ENCODE measurements around the gene DNHD1. TPM values are rescaled to one million over a fixed set of nuclear protein-coding genes. Genes with fewer than 3 reads are reported as not detected.

Gene DNHD1, protein sequence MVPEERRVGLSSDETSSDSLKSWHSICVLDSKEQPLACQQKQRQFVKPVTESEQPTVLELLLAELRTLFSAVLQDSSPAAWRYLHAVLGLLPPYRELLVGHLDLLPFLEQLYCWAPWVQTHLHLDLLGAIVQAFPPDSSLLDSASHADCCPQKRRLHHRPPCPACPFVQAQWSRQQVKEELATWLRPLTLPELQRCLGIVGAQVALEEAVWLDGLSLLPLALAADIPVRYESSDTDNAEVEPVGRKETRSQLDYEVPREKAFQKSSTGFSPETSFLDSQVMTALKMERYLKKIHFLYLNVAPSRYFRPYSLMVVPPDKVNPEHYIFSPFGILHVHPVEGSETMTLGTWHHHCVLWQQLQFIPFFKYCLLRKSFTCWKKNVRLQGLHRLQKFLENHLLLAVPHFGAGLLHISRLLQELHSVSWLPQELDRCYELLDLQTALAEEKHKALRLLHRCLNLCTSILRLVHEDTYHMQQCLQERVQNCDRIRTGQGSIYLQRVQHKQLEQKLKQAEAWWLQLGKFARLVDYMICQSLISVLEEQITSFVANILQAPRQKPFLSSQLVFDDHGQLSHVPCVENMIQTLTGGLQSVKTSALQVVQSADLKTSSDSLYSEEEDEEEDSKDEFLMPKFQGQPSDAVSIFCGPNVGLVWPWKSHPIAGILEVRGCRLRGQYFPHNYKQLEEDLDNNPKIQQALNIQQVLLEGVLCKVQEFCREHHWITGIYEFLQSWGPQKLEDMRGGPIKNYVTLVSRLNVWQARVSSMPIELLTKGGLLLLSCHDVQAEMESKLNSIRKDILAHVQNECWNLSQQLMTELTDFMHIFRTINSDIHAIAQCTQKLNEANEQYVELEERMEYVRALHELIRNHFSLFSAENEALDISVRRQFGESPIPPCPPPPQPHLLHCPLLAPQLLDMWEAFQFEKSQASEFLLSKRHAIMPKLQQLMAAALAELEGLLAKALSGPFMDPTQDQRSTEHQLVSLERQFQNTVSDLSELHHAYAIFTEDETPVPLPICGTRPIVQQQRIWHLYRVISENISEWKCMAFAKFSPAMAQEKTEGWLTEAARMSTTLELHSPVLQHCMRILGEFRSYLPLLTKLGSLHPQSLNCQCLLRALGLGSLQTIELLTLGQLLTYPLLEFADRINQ (N-terminal part only)
- total RNA-seq (10 to 100 TPM; 62.4 to 62.8 TPM), polyA plus RNA-seq (1 to 10 TPM; 1.0 to 1.9 (median 1.1) TPM), total RNA-seq (41.6 to 197 (median 122) reads per million in 6 experiments)

DNA sequence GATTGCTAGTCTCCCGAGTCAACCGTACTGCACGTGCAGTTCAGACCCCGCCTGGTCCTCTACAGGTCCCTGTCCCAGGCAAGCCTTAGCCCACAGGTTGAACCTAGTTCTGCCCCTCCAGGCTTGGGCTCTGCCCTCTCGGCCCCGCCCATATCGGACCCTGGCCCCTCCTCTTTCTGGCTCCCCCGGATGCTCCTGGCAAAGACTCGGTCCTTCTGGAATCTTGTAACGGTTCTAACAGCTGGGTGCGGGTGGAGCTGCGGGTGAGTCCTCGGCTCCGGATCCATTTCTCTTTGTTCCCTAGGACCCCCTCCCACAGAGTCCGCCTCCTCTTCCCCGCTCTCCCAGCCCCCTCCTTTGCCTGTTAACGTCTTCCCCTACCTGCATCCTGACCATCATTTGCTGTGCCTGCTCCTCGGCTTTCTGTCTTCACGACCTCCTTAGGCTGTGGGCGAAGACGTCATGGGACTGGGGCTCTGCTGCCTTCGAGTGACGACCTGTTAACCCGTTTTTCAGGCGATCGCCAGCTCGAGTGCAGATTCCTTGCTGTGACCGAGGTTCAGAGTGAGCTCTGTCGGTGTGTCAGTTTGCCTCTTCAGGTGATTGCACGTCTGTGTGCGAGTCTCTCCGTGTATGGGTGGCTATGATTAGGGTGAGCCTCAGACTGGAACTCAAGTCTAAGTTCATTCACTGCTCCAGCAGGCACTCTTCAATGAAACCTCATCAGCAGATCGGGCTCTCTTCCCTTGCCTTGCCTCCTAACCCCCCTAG, at the start of gene DNHD1:
Gene DNHD1, plus strand, starts transcription at position 212 of the 771 bp plus-strand sequence. CDS start 936 bp downstream, outside the sequence.
- Mint-ChIP-seq H3K27me3 (peaks cover 0 to 1% (median 0%) of the 10 kb centered on the region in 5 donors), H3K4me1 (peaks cover 5 to 41% (median 24%) of the 10 kb centered on the region in 4 donors), H3K36me3 (peaks cover 0 to 71% (median 0%) of the 10 kb centered on the region in 3 donors), H3K27ac (peak within 1 kb of the TSS in 3 of 10 donors; percentile 28 to 87 (median 43)), H3K4me3 (no peak within 1 kb of the TSS), H3K9me3 (no peaks in the 10 kb centered on the region)
- POLR2A ChIA-PET = no interaction called here
- ATAC-seq (no peak), DNase-seq (no peak)

DNA sequence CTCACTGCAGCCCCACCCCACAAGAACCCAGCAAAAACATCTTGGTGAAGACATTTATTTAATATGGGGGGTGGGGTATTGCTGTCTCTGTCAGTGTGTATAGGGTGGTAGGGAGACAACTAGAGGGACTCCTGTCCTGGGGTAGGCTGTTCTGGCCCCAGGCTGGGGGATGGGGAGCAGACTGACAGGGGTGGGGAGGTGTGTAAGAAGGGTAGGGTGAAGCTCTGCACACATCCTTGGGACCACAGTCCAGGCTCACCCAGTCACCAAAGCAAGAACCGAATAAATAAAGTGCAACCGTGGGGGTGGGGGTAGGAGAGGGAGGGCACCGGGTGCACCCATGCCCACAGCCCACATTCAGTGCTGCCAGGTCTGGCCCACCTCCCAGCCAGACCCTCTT, 48.5 kb upstream of the DNHD1 start:
- Mint-ChIP-seq H3K9me3 (no peaks in the 10 kb centered on the region), H3K36me3 (peaks cover 0 to 6% (median 0%) of the 10 kb centered on the region in 3 donors)
- POLR2A ChIA-PET = no interaction called here

DNA sequence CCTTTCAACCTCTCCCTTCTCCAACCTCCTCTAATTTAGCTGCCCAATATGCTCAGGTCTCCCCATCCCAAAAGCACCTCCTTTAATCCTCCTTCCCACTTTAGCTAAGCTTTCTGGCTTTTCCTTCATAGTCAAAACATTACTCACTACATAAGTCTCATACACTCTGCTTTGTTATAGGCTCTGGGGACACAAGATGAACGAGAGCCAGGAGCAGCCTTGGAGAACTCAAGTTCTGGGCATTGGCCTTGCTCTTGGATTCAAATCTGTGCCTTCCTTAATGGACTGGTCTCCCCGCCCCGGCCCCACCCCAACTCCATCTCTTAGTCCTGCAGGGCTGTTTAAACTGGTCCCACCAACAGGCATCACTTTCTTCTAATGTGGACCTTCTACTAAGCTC, 44.9 kb upstream of the DNHD1 start:
- no peak for ATAC-seq
- POLR2A ChIA-PET = no interaction called here
- Mint-ChIP-seq H3K27ac (no peak overlapping the region), H3K4me3 (no peak overlapping the region), H3K4me1 (no peaks in the 10 kb centered on the region), H3K36me3 (peaks cover 0 to 28% (median 0%) of the 10 kb centered on the region in 3 donors), H3K9me3 (no peaks in the 10 kb centered on the region), H3K27me3 (no peaks in the 10 kb centered on the region)
- no peak for DNase-seq

More for the DNA sequence above, 48.5 kb upstream of the DNHD1 start:
- no peak overlapping the region for H3K4me3 Mint-ChIP-seq
- DNase-seq (no peak), ATAC-seq (no peak)
- H3K4me1 Mint-ChIP-seq = no peaks in the 10 kb centered on the region
- no peaks in the 10 kb centered on the region for H3K27me3 Mint-ChIP-seq
- H3K27ac Mint-ChIP-seq = peak overlapping the region in 1 of 10 donors; percentile 46

DNA sequence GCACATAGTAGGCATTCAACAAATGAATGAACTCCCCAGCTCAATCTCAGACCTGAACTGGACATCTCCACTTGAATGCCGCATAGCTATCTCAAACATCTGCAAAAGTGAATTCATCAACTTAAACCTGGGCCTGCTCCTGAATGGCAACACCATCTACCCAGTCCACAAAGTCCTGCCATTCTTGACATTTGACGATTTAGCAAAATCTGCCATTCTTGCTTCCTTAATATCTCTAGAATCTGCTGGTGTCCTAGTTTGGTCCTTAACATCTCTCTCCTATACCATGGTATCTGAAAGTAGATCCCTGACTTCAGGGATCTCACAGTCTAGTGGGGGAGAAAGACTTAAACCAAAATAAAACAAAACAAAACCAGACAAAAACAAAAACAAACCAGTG, 43.9 kb upstream of the DNHD1 start:
- Mint-ChIP-seq H3K36me3 (peaks cover 0 to 28% (median under 1%) of the 10 kb centered on the region in 3 donors), H3K4me1 (no peaks in the 10 kb centered on the region), H3K27ac (no peak overlapping the region), H3K4me3 (no peak overlapping the region), H3K9me3 (no peaks in the 10 kb centered on the region), H3K27me3 (no peaks in the 10 kb centered on the region)
- ATAC-seq (no peak), DNase-seq (no peak)
- POLR2A ChIA-PET = no interaction called here

DNA sequence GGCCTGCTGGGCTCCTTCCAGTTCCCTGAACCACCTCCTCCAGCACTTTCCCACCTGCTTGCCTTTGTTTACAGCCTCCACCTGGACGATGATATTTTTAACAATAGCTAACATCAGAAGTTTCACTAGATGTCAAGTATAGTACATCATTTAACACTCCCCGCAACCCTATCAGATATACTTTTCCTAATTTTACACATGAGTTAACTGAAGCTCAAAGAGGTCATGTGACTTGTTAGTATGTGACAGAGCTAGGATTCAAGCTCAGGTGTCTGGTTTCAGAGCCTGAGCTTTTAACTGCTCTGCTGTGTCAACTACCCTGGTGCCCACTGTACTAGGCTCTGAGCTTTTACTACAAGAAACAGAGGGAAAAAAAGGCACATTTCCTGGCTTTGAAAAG, 42.0 kb upstream of the DNHD1 start:
- no peaks in the 10 kb centered on the region for H3K9me3 Mint-ChIP-seq
- ATAC-seq = no peak
- H3K27me3 Mint-ChIP-seq = no peaks in the 10 kb centered on the region
- DNase-seq = no peak
- H3K4me1 Mint-ChIP-seq = no peaks in the 10 kb centered on the region
- POLR2A ChIA-PET = no interaction called here
- H3K36me3 Mint-ChIP-seq = peaks cover 0 to 32% (median 3%) of the 10 kb centered on the region in 3 donors
- no peak overlapping the region for H3K27ac Mint-ChIP-seq
- H3K4me3 Mint-ChIP-seq = no peak overlapping the region

DNA sequence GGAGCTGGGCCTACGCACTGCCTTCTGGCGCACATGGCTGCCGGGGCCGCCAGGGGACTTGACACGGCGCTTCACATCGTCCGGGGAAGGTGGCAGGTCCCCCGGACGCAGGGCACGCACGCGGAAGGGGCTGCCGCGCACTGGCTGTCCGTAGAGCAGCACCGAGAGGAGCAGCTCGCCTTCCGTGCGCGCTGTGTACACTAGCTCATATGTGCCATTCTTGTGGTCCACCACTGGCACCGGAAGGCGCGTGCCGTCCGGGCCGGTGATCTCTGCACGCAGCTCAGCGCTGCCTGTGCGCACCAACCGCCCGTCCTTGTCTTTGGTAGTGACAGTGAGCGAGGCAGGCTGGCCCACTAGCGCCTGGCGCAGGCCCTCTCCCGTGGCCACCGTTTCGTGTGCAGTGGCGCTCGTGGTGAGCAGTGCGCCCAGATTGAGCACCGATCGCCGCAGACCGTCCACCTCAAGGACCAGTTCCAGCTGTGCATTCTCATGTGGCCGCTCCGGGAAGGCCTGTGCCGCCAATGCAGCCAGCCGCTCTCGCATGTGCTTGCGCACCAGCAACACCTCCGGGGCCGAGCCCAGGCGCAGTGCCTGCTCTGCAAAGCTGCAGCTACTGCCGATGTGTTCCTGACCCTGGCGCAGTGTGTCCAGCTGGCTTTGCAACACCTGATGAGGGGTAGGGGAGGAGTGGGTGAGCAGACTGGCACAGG, 40.6 kb upstream of the DNHD1 start:
- H3K9me3 Mint-ChIP-seq = no peaks in the 10 kb centered on the region
- no peak overlapping the region for H3K4me3 Mint-ChIP-seq
- no peak for DNase-seq
- H3K27ac Mint-ChIP-seq = no peak overlapping the region
- POLR2A ChIA-PET = no interaction called here
- peaks cover 0 to 34% (median 3%) of the 10 kb centered on the region in 3 donors for H3K36me3 Mint-ChIP-seq
- ATAC-seq = no peak
- no peaks in the 10 kb centered on the region for H3K27me3 Mint-ChIP-seq
- no peaks in the 10 kb centered on the region for H3K4me1 Mint-ChIP-seq

DNA sequence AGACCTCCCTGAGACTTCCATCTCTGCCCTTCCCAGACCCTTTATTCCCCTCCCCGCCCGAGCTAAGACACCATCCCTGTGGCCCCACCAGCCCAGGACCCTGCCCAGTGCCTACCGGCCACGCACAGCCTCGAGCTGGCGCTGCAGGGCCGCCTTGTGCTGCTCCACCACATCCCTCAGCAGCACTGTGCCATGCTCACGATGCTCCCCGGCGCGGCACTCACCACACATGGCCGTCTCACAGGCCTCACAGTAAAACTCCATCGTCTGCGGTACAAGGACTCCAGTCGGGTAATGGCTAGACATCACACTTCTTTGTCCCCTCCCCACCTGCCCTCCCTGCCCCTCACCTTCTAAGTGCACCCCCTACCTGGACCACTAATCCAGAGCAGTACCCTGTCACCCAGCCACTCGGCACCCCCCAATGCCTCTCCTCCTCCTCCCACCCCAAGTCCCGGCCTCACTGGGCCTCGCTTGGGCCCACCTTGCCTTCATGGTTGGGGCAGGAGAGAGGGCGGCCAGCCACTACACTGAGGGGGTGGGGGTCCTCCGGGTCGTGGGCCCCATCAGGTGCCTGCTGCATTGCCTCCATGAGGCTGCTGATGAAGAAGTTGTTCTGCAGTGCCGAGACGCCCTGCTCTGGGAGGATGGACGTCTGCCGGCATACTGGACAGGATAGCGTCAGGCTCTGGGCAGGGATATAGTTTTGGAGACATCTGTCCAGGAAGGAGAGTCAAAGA, 39.3 kb upstream of the DNHD1 start:
- no peak for DNase-seq
- H3K4me1 Mint-ChIP-seq = no peaks in the 10 kb centered on the region
- no peak overlapping the region for H3K4me3 Mint-ChIP-seq
- H3K9me3 Mint-ChIP-seq = no peaks in the 10 kb centered on the region
- no peak for ATAC-seq
- H3K27me3 Mint-ChIP-seq = no peaks in the 10 kb centered on the region
- H3K36me3 Mint-ChIP-seq = peaks cover 0 to 35% (median 3%) of the 10 kb centered on the region in 3 donors
- no peak overlapping the region for H3K27ac Mint-ChIP-seq
- POLR2A ChIA-PET = no interaction called here

DNA sequence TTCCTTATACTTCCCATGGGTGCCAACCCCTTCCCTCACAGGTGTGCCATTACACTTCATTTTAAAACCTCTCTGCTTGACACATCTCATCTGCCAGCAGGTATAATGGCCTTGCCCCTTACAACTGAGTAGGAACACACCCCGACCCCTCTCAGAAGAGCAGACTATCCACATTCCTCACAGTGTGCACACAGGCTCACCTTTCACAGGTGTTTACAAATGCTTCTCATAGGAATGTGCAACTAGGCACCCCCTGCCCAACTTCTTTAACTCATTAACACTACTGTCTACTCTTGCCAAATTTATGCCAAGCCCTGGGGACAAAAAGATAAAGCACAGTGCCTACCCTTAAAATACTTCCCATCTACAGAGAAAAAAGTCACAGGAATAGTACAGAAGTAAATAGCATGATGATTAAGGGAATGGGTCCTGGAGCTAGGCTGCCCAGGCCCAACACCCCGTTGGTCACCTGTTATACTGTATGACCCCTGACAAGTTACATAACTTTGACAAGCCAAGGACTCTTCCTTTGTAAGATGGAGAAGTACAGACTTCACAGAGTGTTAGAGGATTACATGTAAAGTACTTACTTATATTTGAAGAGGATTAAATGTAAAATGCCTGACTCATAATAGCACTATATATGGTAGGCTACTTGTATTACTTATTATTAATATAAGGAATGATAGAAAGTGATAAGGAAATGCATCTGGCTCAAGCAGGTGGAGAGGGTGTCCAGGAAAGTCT, 38.6 kb upstream of the DNHD1 start:
- POLR2A ChIA-PET = no interaction called here
- peaks cover 0 to 29% (median 6%) of the 10 kb centered on the region in 3 donors for H3K36me3 Mint-ChIP-seq
- H3K4me1 Mint-ChIP-seq = no peaks in the 10 kb centered on the region
- H3K27me3 Mint-ChIP-seq = no peaks in the 10 kb centered on the region
- H3K4me3 Mint-ChIP-seq = no peak overlapping the region
- peak overlapping the region in 1 of 10 donors; percentile 9 for H3K27ac Mint-ChIP-seq
- DNase-seq = no peak
- H3K9me3 Mint-ChIP-seq = no peaks in the 10 kb centered on the region
- ATAC-seq = no peak

DNA sequence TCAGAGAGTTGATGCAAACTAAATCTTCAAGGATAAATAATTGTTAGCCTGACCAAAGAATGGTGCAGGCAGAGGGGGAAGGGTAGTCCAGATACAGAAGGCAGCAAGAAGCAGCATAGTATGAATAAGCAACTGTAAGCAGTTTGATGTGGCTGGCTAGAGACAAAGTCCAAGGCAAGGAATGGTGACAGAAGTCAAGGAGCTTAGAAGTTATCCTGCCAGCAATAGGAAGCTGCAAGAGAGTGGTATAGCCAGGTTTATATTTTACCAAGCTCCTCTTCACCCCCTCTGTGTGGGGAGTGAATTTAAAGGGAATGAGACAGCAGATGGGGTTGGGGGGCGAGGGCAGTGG, 38.0 kb upstream of the DNHD1 start:
- Mint-ChIP-seq H3K27ac (peak overlapping the region in 1 of 10 donors; percentile 33), H3K4me1 (no peaks in the 10 kb centered on the region), H3K36me3 (peaks cover 0 to 30% (median 8%) of the 10 kb centered on the region in 3 donors), H3K27me3 (no peaks in the 10 kb centered on the region), H3K4me3 (no peak overlapping the region), H3K9me3 (no peaks in the 10 kb centered on the region)
- ATAC-seq (no peak), DNase-seq (no peak)
- POLR2A ChIA-PET = no interaction called here

DNA sequence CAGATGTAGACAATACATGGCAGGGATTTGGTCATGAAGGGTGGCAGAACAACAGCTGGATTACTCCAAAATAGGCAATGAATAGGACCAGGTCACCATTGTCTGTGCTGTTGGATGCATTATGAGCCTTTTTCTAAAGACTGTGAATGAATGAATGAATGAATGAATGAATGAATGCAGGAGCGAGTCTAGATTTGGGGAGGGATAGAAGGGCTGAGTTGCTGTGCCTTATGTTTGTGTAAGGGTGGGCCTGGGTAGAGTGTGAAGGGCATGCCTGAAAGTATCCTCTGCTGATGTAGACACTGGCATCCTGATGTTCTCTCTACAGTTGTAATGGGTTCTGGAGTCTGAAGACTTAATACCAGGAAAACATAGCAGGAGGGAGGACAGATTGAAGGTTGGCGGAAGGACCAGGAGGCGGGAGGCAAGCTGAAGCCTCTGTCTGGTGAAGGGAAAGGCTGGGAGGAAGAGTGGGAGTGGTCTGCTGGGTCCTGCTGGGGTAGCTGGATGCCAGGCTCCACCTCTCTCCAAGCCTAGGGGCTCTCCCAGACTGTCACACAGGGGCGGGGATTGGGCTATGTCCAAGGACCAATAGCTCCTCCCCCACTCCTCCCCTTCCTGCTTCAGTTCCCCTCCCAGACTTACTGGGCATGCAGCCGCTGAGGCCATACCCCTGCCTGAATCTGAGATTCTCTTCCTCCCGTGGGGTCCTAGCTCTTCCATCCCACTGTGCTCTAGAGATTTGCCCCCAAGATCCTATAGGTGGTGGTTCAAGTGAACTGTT, 28.2 kb upstream of the DNHD1 start:
- DNase-seq (no peak), ATAC-seq (no peak)
- H3K36me3 Mint-ChIP-seq = peaks cover 0 to 8% (median 5%) of the 10 kb centered on the region in 3 donors
- no peaks in the 10 kb centered on the region for H3K27me3 Mint-ChIP-seq
- no peaks in the 10 kb centered on the region for H3K9me3 Mint-ChIP-seq
- no peak overlapping the region for H3K27ac Mint-ChIP-seq
- peaks cover 10 to 19% (median 17%) of the 10 kb centered on the region in 4 donors for H3K4me1 Mint-ChIP-seq
- no peak overlapping the region for H3K4me3 Mint-ChIP-seq
- POLR2A ChIA-PET = interaction anchor here (0.6 to 1.3 kb wide), 2 partner anchors 13 to 85 kb away, joined by 5 to 7 read pairs; partner anchors contain the start of genes ARFIP2 and TIMM10B

Data from naive thymus-derived CD8-positive, alpha-beta T cell (primary cell).